Activated T-cell treated with anti-CD3 and anti-CD28 coated beads, Interleukin-2, amount 50 U/mL, for 48 hours (primary cell): ENCODE results near the gene GNB2.
A peak's percentile ranks its signal among the peaks of the same experiment; 100 is the strongest.
"Not testable (repeated sequence)": the region's sequence is repeated elsewhere in the genome, so short reads cannot be mapped to it uniquely, and the experiment has no call there.

Experiments
- DNase-seq, 2 experiments: peaks; one replicate each; pipeline ENCODE4 v3.0.0-alpha.2; 2020

Gene GNB2

GRCh38 chr7:100699018-100699417, 25.5 kb downstream of the GNB2 start:
- DNase-seq: no peak

- DNase-seq: not testable (repeated sequence)
These were observed 27.5 kb downstream of the GNB2 start for GRCh38 chr7:100701089-100701488.

DNA sequence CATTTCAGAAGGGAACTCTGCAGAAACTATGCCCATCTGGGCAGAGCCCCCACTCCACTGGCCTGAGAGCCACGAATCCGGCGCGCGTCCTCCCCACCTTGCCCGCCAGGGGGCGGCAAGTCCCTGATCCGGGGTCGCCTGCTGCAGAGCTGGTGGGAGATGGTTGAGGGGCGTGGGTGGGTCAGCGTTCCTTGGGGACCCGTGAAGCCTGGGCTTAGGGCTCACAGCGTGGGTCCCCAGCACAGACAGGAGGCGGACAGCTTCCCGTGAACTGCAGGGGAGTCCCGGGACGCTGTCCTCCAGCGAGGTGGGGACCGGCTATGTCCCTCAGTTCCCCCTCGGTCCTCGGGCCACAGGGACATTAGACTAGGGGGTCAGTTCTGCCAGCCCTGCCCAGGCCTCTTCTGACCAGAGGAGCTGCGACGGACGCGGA, 31.8 kb downstream of the GNB2 start:
- DNase-seq: peak; percentile 91 to 92

GRCh38 chr7:100705753-100706671, 32.5 kb downstream of the GNB2 start, which contains the start of gene POP7:
Gene POP7 (plus strand): TSS chr7:100706121. CDS start chr7:100706831, 710 bp downstream.
- DNase-seq: peak; percentile 99

GRCh38 chr7:100706672-100707311, 33.3 kb downstream of the GNB2 start:
- DNase-seq: no peak

- no peak for DNase-seq
These were observed 34.9 kb downstream of the GNB2 start for GRCh38 chr7:100708395-100708794.

- DNase-seq: no peak
These were observed 36.9 kb downstream of the GNB2 start for GRCh38 chr7:100710452-100710851.

DNA sequence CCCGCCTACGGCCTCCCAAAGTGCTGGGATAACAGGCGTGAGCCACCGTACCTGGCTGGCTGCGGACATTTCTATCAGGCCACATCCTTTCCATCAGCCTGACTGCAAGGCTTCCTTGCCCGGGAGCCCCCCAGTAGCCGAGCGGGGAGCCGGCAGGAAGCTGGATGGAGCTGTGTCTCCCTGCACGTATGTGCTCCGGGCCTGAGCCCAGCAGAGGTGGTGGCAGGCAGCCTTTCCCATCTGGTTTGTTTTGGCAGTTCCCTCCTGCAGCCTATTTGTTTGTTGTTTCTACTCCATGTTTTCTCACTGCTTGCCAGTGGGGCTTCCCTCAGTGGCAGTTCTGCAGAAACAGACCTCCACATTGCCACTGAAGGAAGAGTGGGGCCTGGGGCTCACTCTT, 37.8 kb downstream of the GNB2 start:
- DNase-seq: no peak

DNA sequence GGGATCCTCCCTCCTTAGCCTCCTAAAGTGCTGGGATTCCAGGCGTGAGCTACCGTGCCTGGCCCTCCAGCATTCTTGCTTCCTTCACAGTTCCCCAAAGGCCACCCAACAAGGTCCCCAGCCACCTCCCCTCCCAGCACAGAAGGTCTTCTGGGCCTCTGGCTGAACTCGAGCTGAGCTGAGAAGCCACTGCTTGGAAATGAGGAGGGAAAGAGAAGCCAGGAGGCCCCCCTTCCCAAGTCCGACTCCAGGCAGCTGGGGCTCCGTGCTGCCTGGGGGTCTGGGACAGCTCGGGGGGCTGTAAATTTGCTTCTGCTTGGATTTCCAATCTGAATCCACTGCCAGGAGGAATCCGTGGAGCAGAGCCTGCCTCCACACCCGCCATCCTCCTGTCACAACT, 41.2 kb downstream of the GNB2 start:
- no peak for DNase-seq

DNA sequence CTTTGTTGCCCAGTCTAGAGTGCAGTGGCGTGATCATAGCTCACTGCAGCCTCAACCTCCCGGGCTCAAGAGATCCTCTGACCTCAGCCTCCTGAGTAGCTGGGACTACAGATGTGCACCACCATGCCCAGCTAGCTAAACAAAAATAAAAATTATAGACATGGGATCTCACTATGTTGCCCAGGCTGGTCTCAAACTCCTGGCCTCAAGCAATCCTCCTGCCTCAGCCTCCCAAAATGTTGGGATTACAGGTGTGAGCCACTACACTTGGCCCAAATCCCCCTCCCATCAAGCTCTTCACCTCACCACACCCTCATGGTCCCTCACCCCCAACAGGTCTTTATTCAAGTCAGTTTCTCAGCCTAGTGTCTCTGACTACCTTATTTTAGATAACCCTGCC, 43.5 kb downstream of the GNB2 start:
- not testable (repeated sequence) for DNase-seq

DNA sequence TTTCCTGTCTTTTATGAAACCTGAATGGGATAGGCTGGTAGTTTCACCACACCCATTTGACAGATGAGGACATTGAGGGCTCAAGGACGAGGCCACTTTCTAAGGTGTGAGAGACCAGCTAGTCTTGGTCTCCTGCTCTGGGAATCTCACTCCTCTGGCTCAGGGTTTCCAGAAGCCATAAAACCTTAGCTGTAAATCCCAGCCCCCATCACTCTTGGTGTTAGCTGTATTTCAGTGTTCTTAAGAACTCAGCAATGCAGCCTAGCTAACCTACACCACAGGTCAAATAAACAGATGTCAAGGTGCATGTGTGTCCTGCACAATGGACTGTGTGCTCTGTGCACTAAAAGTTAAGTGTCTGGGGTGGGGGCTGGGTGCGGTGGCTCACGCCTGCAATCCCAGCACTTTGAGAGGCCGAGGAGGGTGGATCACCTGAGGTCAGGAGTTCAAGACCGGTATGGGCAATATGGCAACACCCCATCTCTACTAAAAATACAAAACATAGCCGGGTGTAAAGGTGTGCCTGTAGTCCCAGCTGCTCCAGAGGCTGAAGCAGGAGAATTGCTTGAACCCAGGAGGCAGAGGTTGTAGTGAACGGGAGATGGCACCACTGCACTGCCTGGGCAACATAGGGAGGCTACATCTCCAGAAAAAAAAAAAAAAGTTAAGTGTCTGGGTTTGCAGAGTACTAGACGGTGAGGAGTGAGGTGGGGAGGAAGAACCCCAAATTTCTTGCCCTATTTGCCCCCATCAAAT, 46.2 kb downstream of the GNB2 start:
- DNase-seq: no peak

DNA sequence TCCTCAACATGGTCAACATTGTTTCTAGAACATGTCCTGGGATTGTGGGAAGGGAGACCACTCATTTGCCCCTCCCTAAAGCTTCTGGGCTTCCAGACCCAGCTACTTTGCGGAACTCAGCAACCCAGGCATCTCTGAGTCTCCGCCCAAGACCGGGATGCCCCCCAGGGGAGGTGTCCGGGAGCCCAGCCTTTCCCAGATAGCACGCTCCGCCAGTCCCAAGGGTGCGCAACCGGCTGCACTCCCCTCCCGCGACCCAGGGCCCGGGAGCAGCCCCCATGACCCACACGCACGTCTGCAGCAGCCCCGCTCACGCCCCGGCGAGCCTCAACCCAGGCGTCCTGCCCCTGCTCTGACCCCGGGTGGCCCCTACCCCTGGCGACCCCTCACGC, 46.7 kb downstream of the GNB2 start, which contains the start of gene EPO:
Gene EPO, plus strand, starts transcription at position 190 of the 392 bp plus-strand sequence. CDS start 513 bp downstream, outside the sequence.
- DNase-seq: no peak

GRCh38 chr7:100720671-100721504, 47.3 kb downstream of the GNB2 start:
- no peak for DNase-seq

GRCh38 chr7:100721505-100721812, 47.9 kb downstream of the GNB2 start:
- no peak for DNase-seq

DNA sequence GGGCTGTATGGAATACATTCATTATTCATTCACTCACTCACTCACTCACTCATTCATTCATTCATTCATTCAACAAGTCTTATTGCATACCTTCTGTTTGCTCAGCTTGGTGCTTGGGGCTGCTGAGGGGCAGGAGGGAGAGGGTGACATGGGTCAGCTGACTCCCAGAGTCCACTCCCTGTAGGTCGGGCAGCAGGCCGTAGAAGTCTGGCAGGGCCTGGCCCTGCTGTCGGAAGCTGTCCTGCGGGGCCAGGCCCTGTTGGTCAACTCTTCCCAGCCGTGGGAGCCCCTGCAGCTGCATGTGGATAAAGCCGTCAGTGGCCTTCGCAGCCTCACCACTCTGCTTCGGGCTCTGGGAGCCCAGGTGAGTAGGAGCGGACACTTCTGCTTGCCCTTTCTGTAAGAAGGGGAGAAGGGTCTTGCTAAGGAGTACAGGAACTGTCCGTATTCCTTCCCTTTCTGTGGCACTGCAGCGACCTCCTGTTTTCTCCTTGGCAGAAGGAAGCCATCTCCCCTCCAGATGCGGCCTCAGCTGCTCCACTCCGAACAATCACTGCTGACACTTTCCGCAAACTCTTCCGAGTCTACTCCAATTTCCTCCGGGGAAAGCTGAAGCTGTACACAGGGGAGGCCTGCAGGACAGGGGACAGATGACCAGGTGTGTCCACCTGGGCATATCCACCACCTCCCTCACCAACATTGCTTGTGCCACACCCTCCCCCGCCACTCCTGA, 49.1 kb downstream of the GNB2 start:
- no peak for DNase-seq

GRCh38 chr7:100723732-100724275, 50.3 kb downstream of the GNB2 start:
- DNase-seq: no peak

DNA sequence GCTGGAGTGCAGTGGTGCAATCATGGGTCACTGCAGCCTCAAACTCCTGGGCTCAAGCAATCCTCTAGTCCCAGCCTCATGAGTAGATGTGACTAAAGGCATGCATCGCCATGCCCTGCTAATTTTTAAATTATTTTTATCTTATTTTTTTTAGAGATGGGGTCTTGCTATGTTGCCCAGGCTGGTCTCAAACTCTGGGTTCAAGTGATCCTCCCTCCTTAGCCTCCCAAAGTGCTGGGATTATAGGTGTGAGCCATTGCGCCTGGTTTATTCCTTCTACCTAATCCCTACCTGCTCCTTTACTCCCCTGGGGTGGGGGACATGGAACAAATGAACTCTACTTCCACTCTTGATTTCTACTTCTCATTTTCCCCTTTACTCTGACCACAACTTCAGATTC, 50.8 kb downstream of the GNB2 start:
- DNase-seq: not testable (repeated sequence)

GRCh38 chr7:100726996-100727761, 53.6 kb downstream of the GNB2 start:
- DNase-seq: no peak

GRCh38 chr7:100728196-100728595, 54.7 kb downstream of the GNB2 start:
- no peak for DNase-seq
